Limb (tissue), 2 donors: ENCODE measurements around the gene CKS1B.
"Not testable (repeated sequence)": the region's sequence is repeated elsewhere in the genome, so short reads cannot be mapped to it uniquely, and the experiment has no call there.

Source experiments
- DNase-seq, 2 donors: peaks; one replicate each; pipeline ENCODE4 v3.0.0-alpha.2; 2016; ENCODE audit errors: extremely low spot score in 2 of 2

CKS1B gene

GRCh38 chr1:154963643-154964042, 10.8 kb upstream of the CKS1B start:
- DNase-seq: peak in 1 of 2 donors; percentile 15

- DNase-seq: no peak
Measured at GRCh38 chr1:154964359-154964758, 10.1 kb upstream of the CKS1B start.

GRCh38 chr1:154966111-154966510, 8.4 kb upstream of the CKS1B start:
- no peak for DNase-seq

- no peak for DNase-seq
Measured at GRCh38 chr1:154967331-154967950, 7.0 kb upstream of the CKS1B start.

GRCh38 chr1:154968731-154969130, 5.8 kb upstream of the CKS1B start:
- no peak for DNase-seq

GRCh38 chr1:154969246-154969645, 5.2 kb upstream of the CKS1B start:
- no peak for DNase-seq

- peak in 1 of 2 donors; percentile 59 for DNase-seq
Measured at GRCh38 chr1:154969860-154970452, 4.5 kb upstream of the CKS1B start.

- DNase-seq: peak; percentile 90 to 92
Measured at GRCh38 chr1:154970631-154971340, 3.7 kb upstream of the CKS1B start, which contains the start of gene SHC1. Gene SHC1 (minus strand): TSS chr1:154970747. CDS start chr1:154970526, 221 bp downstream.

- DNase-seq: no peak
Measured at GRCh38 chr1:154971341-154971998, 3.0 kb upstream of the CKS1B start.

GRCh38 chr1:154972213-154972516, 2.3 kb upstream of the CKS1B start:
- no peak for DNase-seq

GRCh38 chr1:154972517-154973343, 1.8 kb upstream of the CKS1B start:
- DNase-seq: peak in 1 of 2 donors; percentile 60

GRCh38 chr1:154973344-154974101, 958 bp upstream of the CKS1B start:
- DNase-seq: peak; percentile 90 to 94

- peak; percentile 96 to 99 for DNase-seq
Measured at GRCh38 chr1:154974808-154975408, 427 bp downstream of the CKS1B start.

GRCh38 chr1:154975409-154976059, 1.1 kb downstream of the CKS1B start:
- peak in 1 of 2 donors; percentile 67 for DNase-seq

GRCh38 chr1:154977762-154978161, 3.3 kb downstream of the CKS1B start:
- DNase-seq: not testable (repeated sequence)

GRCh38 chr1:154978360-154978759, 3.9 kb downstream of the CKS1B start:
- DNase-seq: no peak

- DNase-seq: no peak
Measured at GRCh38 chr1:154982341-154982740, 7.9 kb downstream of the CKS1B start.

GRCh38 chr1:154982897-154983648, 8.6 kb downstream of the CKS1B start, which contains the start of gene FLAD1:
Gene FLAD1 (plus strand): TSS chr1:154983344. CDS start chr1:154983695, 351 bp downstream.
- DNase-seq: peak; percentile 95 to 99
